ENCODE measurements around the gene TRAPPC2B.
A peak's percentile ranks its signal among the peaks of the same experiment; 100 is the strongest.

Gene TRAPPC2B

DNA sequence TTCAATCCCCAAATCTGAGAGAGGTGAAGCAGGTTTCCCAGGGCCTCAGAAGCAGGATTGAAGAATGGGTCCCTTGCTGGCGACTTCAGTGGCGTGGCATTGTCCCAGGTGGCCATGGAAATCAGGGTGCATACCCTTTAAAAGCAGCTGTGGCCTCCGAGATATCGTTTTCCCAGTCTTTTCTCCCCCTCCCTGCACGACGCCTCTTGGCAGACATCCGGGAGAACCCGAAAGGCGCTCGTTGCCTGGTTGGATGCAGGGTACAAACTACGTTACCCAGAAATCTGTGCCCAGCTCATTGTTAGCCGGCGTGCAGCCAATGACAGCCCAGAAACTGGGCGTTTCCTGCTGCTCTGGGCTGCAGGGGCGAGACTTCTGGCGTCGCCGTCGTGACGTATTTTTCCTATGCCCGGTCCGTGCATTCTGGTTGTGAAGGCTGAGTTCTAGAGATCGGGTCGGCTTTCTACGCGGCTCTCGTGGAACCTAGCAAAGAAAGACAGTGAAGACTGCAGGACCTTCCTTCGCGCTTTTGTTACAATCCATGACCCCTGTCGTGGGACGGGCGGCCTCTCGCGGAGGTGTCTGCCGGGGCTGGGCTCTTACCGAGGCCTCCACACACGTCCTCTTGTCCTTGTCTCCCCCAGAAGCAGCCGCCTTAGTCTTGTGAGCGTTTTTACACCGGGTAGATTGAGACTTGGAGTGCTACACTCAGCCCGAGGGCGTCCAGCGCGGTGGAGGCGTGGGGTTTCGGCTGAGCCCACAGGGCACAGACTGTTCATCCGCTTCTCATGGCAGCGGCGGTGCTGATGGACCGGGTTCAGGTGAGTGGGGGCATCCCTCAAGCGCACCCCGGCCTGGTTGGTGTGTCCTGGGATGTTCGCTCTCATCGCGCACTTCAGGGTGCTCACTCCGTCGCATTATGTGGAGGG is 12.2 kb upstream of the TRAPPC2B start, which contains the start of gene ZNF304 (continued):
- TF ChIP-seq, protein P1, sequence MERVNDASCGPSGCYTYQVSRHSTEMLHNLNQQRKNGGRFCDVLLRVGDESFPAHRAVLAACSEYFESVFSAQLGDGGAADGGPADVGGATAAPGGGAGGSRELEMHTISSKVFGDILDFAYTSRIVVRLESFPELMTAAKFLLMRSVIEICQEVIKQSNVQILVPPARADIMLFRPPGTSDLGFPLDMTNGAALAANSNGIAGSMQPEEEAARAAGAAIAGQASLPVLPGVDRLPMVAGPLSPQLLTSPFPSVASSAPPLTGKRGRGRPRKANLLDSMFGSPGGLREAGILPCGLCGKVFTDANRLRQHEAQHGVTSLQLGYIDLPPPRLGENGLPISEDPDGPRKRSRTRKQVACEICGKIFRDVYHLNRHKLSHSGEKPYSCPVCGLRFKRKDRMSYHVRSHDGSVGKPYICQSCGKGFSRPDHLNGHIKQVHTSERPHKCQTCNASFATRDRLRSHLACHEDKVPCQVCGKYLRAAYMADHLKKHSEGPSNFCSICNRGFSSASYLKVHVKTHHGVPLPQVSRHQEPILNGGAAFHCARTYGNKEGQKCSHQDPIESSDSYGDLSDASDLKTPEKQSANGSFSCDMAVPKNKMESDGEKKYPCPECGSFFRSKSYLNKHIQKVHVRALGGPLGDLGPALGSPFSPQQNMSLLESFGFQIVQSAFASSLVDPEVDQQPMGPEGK (tag by site-specific recombination; IDR thresholded peaks at IDR 0.05), result no peak
- TF ChIP-seq ZNF558 (tag by site-specific recombination; IDR thresholded peaks at IDR 0.05) (no peak), GLIS1 (tag by site-specific recombination; IDR thresholded peaks at IDR 0.05) (no peak), ZNF211 (tag by site-specific recombination; IDR thresholded peaks at IDR 0.05; ENCODE audit: low read depth) (no peak), SALL2 (tag by site-specific recombination; IDR thresholded peaks at IDR 0.05; ENCODE audit: borderline replicate concordance) (no peak), ZNF23 (tag by site-specific recombination; IDR thresholded peaks at IDR 0.05; ENCODE audit: borderline replicate concordance) (0 out of 2 replicates have a peak, but pooled peaks have one; percentile 17), ZNF169 (tag by site-specific recombination; IDR thresholded peaks at IDR 0.05) (no peak), ZBTB20 (tag by site-specific recombination; IDR thresholded peaks at IDR 0.05) (0 out of 2 replicates have a peak, but pooled peaks have one; percentile 32), ZNF366 (tag by site-specific recombination; conservative IDR thresholded peaks at IDR 0.05) (no peak), RBAK (tag by site-specific recombination; IDR thresholded peaks at IDR 0.05) (no peak), ZNF10 (tag by site-specific recombination; IDR thresholded peaks at IDR 0.05) (no peak), ZNF514 (tag by site-specific recombination; IDR thresholded peaks at IDR 0.05) (no peak), ZNF560 (tag by site-specific recombination; IDR thresholded peaks at IDR 0.05; ENCODE audit: borderline replicate concordance) (no peak), ZNF473 (tag by site-specific recombination; IDR thresholded peaks at IDR 0.05) (no peak), ZNF843 (tag by site-specific recombination; IDR thresholded peaks at IDR 0.05) (no peak), IKZF3 (tag by site-specific recombination; IDR thresholded peaks at IDR 0.05) (peak; percentile 62; the same call in 1 of the 2 replicates), BCL11B (tag by site-specific recombination; IDR thresholded peaks at IDR 0.05; ENCODE audit: low read depth) (no peak), ZNF48 (tag by site-specific recombination; IDR thresholded peaks at IDR 0.05) (no peak), SP2 (tag by site-specific recombination; IDR thresholded peaks at IDR 0.05) (peak; percentile 91), HOXC10 (CRISPR knock-in tag; IDR thresholded peaks at IDR 0.05) (peak; percentile 96), SP3 (tag by site-specific recombination; IDR thresholded peaks at IDR 0.05) (peak; percentile 81), HOXA7 (CRISPR knock-in tag; IDR thresholded peaks at IDR 0.05; ENCODE audit: borderline replicate concordance) (no peak)
- TF ChIP-seq, protein P2, sequence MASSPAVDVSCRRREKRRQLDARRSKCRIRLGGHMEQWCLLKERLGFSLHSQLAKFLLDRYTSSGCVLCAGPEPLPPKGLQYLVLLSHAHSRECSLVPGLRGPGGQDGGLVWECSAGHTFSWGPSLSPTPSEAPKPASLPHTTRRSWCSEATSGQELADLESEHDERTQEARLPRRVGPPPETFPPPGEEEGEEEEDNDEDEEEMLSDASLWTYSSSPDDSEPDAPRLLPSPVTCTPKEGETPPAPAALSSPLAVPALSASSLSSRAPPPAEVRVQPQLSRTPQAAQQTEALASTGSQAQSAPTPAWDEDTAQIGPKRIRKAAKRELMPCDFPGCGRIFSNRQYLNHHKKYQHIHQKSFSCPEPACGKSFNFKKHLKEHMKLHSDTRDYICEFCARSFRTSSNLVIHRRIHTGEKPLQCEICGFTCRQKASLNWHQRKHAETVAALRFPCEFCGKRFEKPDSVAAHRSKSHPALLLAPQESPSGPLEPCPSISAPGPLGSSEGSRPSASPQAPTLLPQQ (tag by site-specific recombination; IDR thresholded peaks at IDR 0.05), result no peak
- TF ChIP-seq, protein P3, sequence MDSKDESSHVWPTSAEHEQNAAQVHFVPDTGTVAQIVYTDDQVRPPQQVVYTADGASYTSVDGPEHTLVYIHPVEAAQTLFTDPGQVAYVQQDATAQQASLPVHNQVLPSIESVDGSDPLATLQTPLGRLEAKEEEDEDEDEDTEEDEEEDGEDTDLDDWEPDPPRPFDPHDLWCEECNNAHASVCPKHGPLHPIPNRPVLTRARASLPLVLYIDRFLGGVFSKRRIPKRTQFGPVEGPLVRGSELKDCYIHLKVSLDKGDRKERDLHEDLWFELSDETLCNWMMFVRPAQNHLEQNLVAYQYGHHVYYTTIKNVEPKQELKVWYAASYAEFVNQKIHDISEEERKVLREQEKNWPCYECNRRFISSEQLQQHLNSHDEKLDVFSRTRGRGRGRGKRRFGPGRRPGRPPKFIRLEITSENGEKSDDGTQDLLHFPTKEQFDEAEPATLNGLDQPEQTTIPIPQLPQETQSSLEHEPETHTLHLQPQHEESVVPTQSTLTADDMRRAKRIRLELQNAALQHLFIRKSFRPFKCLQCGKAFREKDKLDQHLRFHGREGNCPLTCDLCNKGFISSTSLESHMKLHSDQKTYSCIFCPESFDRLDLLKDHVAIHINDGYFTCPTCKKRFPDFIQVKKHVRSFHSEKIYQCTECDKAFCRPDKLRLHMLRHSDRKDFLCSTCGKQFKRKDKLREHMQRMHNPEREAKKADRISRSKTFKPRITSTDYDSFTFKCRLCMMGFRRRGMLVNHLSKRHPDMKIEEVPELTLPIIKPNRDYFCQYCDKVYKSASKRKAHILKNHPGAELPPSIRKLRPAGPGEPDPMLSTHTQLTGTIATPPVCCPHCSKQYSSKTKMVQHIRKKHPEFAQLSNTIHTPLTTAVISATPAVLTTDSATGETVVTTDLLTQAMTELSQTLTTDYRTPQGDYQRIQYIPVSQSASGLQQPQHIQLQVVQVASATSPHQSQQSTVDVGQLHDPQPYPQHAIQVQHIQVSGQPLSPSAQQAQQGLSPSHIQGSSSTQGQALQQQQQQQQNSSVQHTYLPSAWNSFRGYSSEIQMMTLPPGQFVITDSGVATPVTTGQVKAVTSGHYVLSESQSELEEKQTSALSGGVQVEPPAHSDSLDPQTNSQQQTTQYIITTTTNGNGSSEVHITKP (tag by site-specific recombination; IDR thresholded peaks at IDR 0.05), result peak; percentile 82
- TF ChIP-seq, protein P4, sequence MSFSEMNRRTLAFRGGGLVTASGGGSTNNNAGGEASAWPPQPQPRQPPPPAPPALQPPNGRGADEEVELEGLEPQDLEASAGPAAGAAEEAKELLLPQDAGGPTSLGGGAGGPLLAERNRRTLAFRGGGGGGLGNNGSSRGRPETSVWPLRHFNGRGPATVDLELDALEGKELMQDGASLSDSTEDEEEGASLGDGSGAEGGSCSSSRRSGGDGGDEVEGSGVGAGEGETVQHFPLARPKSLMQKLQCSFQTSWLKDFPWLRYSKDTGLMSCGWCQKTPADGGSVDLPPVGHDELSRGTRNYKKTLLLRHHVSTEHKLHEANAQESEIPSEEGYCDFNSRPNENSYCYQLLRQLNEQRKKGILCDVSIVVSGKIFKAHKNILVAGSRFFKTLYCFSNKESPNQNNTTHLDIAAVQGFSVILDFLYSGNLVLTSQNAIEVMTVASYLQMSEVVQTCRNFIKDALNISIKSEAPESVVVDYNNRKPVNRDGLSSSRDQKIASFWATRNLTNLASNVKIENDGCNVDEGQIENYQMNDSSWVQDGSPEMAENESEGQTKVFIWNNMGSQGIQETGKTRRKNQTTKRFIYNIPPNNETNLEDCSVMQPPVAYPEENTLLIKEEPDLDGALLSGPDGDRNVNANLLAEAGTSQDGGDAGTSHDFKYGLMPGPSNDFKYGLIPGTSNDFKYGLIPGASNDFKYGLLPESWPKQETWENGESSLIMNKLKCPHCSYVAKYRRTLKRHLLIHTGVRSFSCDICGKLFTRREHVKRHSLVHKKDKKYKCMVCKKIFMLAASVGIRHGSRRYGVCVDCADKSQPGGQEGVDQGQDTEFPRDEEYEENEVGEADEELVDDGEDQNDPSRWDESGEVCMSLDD (tag by site-specific recombination; IDR thresholded peaks at IDR 0.05), result no peak; the same call in 1 of the 2 replicates
- TF ChIP-seq, protein P5, sequence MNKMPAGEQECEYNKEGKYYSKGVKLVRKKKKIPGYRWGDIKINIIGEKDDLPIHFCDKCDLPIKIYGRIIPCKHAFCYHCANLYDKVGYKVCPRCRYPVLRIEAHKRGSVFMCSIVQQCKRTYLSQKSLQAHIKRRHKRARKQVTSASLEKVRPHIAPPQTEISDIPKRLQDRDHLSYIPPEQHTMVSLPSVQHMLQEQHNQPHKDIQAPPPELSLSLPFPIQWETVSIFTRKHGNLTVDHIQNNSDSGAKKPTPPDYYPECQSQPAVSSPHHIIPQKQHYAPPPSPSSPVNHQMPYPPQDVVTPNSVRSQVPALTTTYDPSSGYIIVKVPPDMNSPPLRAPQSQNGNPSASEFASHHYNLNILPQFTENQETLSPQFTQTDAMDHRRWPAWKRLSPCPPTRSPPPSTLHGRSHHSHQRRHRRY (tag by site-specific recombination; IDR thresholded peaks at IDR 0.05), result no peak
- TF ChIP-seq, protein P6, sequence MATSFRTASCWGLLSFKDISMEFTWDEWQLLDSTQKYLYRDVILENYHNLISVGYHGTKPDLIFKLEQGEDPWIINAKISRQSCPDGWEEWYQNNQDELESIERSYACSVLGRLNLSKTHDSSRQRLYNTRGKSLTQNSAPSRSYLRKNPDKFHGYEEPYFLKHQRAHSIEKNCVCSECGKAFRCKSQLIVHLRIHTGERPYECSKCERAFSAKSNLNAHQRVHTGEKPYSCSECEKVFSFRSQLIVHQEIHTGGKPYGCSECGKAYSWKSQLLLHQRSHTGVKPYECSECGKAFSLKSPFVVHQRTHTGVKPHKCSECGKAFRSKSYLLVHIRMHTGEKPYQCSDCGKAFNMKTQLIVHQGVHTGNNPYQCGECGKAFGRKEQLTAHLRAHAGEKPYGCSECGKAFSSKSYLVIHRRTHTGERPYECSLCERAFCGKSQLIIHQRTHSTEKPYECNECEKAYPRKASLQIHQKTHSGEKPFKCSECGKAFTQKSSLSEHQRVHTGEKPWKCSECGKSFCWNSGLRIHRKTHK (tag by site-specific recombination; IDR thresholded peaks at IDR 0.05), result no peak
